HG02943 (cell line): ENCODE results near the gene NANP.

Source experiments
- ATAC-seq: cut with Tn5 transposase; IDR thresholded peaks from one replicate; pipeline ENCODE4 v1.9.1; 2021; ENCODE audit warnings: mild to moderate bottlenecking, low read depth, moderate library complexity; ENCODE audit not compliant: unreplicated experiment

Gene NANP

GRCh38 chr20:25573288-25574251 lies 50.2 kb downstream of the NANP start:
- no peak for ATAC-seq

GRCh38 chr20:25571817-25572216 lies 52.0 kb downstream of the NANP start:
- ATAC-seq, result no peak

GRCh38 chr20:25571240-25571639 lies 52.6 kb downstream of the NANP start:
- no peak for ATAC-seq

GRCh38 chr20:25570148-25570530 lies 53.7 kb downstream of the NANP start:
- ATAC-seq, result no peak

- ATAC-seq, result no peak
These were observed 56.5 kb downstream of the NANP start for GRCh38 chr20:25567286-25567685.

- no peak for ATAC-seq
These were observed 57.0 kb downstream of the NANP start for GRCh38 chr20:25566821-25567220.

GRCh38 chr20:25565578-25566157 lies 58.1 kb downstream of the NANP start:
- ATAC-seq, result no peak

GRCh38 chr20:25563876-25564275 lies 59.9 kb downstream of the NANP start:
- no peak for ATAC-seq

- no peak for ATAC-seq
These were observed 60.5 kb downstream of the NANP start for GRCh38 chr20:25563362-25563761.
